GM04503 (cell line): ENCODE data around the gene COL11A2.

Experiments
- DNase-seq: peaks from one replicate; pipeline ENCODE4 v3.0.0-alpha.2; 2012; ENCODE audit warnings: low read depth

Gene COL11A2

GRCh38 chr6:33171880-33172687, 20.2 kb downstream of the COL11A2 start:
- DNase-seq, result no peak

DNA sequence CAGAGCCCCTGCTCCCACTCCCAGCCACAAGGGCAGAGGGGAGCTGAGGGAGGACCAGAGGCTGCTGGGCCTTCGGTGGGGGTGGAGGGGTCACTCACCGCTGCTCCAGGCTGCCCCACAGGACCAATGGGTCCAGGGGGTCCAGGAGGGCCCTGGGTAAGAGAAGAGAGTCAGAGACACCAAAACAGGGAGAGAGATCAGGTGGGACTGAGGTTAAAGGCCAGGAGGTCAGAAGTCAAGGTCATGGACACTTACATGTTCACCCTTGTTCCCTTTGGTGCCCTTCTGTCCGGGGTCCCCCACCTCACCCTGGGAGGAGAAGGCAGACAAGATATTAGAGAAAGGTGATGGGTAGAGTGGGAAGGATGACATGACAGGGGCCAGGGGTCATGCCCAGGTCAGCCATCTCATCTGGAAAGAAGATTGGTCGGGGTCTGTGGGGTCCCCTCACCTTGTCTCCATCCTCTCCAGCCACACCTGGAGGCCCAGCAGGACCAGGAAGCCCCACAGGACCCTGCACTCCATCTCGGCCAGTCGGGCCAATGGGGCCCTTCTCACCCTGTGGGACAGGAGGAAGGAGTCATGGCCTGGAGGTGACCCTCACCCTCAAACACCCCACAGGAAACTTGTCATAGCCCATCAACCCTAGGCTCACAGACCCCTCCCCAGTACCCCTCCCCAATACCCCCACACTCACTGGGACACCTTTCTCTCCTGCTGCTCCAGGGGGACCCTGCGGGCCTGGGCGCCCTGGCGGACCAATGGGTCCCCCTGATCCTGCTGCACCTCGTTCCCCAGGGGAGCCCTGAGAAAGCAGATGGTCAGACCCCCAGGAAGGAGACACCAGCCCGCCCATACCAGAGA, 21.0 kb downstream of the COL11A2 start:
- DNase-seq, result no peak

- DNase-seq, result no peak
Measured at GRCh38 chr6:33170176-33171015, 21.9 kb downstream of the COL11A2 start.

- no peak for DNase-seq
Measured at GRCh38 chr6:33169291-33170175, 22.7 kb downstream of the COL11A2 start.

GRCh38 chr6:33168639-33169038, 23.6 kb downstream of the COL11A2 start:
- no peak for DNase-seq

GRCh38 chr6:33168284-33168601, 24.0 kb downstream of the COL11A2 start:
- no peak for DNase-seq

DNA sequence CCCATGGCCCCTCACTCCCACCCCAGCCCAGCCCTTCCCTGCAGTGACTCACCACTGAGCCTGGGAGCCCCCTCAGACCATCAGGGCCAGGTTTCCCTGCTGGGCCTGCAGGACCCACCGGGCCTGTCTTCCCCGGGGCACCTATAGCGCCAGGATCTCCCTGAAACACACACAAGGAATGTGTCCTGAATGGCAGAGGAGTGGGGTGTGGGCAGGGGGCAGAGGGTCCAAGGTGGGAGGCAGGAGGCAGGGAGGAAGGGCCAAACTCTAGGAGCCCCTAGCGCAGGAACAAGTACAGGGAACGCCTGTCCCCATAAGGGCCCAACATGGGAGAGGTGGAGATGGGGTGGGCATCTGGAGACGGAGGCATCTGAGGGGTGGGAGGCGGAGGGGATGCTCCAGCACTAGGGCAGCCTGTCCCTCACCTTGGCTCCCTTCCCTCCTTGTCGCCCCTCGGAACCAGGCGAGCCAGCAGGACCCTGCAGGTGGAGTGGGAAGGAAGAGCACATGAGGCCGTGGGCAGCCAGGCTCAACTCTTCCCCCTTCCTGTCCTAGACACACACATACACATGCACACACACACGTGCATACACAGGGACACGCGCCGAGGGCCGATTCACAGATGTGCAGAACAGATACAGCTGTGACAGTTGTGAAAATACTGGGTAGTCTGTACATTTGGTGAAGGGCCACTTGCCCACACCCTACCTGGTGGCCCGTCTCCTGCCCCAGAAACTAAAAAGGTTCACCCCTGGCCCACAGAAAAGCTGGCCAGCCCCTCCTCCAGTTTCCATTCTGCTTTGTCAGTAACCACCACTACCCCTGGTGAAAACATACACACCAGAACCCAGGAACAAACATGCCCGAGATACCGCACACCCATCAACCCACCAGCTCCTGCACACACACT, 24.6 kb downstream of the COL11A2 start:
- DNase-seq, result no peak

GRCh38 chr6:33166811-33167210, 25.5 kb downstream of the COL11A2 start:
- DNase-seq, result no peak

- DNase-seq, result no peak
Measured at GRCh38 chr6:33166363-33166762, 25.9 kb downstream of the COL11A2 start.

GRCh38 chr6:33165581-33166258, 26.5 kb downstream of the COL11A2 start:
- no peak for DNase-seq

DNA sequence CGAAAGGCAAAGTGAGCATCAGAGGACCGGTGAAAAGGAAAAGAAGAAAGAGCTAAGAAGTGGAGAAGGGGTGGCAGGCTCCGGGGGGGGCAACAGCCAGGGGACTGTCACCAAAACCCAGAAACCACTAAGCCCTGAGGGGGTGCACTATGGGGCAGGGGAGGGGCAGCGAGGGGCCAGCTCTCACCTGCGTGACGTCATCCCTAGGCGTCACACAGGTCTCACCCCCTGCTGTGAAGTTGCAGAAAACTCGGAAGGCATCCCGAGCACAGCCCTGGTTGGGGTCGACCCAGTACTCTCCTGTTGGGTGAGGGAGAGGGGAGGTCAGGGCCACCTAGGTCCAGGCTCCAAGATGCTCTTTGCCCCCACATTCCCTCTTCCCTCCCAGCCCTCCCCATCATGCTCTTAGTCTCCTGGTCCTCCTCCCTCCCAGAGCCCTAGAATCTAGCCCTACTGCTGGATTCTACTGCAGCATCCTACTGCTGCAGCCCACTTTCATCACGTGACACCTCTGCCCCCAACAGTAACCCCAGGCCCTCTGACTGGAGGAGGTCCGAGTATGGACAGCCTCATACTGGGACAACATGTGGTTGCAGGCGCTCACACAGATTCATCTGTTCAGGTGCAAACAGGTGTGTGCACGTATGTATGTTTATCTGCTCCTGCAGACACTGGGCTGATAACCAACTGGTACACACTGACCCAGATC, 27.4 kb downstream of the COL11A2 start:
- DNase-seq, result no peak

DNA sequence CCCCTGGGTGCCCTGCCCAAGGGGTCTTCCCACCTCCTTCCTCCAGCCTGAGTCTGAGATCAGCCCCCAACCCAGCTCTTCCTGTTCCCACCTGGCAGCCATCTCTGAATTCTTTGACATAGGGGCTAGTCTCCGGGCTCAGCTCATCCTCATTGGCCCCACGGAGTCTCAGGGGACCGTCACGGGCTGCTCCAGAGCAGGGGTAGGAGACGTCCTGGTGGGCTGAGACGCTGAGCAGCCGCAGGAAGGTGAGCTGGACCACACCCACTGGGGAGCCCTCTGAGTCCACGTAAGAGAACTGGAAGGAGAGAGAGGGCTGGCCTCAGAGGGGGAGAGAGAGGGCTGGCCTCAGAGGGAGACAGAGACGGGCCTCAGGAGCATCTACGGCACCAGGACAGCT, 28.1 kb downstream of the COL11A2 start:
- DNase-seq, result no peak

- no peak for DNase-seq
Measured at GRCh38 chr6:33163540-33163939, 28.7 kb downstream of the COL11A2 start.

DNA sequence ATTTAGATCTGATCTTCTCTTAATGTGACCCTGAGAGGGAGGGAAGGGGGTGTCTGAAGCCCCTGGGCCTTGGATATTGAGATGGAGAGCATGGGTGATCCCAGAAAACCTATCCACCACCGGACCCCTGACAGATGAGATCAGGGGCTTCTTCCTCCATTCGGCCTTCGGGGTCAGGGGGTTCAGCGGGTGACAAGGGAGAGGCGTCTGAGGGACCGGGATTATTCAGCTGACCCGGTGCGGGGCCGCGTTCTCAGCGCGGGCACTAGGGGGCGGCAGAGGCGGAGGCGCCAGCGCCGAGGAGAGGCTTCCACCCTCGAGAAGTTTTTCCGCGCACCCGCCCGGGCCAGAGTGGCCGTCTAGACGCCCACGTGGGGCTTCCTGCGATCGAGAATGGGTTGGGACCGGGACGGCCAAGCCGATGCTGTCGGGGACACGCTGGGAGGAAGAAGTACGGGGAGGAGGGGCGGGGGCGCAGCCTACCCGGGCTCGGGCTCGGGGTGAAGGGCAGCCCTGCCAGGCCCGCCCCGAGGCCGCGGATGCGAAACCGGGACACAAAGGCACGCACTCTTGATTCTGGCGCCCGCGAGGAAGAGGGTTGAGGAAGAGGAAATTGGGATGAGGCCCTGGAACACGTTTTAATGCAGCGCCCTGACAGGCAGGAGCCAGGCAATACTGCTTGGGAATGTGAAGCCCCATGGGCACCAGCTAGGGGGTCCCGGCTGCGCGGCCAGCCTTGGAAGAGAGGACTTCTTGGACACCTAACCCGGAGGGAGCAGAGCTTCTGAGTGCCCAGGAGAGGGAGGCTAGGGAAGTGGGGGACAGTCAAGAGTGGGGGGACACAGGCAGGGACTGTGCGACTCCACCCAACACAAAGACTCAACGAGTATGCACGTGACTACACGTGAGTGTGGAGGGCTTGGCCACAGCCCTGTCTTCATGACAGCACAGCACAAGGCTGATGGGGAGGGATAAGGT, 30.6 kb downstream of the COL11A2 start:
- no peak for DNase-seq

DNA sequence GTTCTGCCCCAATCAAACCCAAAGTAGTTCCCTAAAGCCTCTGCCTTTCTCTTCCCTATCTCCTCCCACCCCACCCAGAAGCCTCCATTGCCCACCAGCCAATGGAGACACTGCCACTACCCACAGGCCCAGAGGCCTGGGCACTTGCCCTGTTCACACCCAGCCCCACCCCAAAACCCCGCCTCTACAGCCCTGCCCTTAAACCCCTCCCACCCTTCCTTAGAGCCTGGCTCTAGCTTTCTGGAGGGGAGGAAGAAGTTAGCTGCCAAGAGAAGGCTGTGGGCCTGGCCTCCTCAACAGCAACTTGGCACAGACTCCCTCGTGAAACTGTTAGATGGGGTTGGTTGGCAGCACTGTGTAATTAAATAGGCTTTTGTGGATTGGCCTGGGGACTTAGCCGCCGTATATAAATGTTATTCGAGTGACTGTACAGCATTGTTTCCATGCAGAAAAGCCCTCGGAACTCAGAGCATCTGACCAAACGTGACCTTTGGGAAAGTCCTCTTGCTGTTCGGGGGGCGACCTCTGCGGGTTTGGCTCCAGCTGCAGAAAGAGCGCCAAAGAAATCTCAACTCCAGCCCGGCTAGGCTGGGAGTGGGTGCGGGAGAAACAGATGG, 31.4 kb downstream of the COL11A2 start:
- peak; percentile 94 for DNase-seq

DNA sequence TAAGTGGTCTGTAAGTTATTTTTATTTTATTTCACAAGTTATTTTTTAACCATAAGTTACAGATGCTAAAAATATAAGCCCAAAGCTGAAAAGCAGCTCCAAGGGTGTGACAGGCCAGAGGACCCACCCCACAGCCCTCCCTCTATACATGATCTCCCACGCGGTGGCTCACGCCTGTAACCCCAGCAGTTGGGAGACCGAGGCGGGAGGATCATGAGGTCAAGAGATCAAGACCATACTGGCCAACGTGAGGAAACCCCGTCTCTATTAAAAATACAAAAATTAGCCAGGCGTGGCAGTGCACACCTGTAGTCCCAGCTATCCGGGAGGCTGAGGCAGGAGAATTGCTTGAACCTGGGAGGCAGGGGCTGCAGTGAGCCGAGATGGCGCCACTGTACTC, 32.2 kb downstream of the COL11A2 start:
- DNase-seq, result no peak

DNA sequence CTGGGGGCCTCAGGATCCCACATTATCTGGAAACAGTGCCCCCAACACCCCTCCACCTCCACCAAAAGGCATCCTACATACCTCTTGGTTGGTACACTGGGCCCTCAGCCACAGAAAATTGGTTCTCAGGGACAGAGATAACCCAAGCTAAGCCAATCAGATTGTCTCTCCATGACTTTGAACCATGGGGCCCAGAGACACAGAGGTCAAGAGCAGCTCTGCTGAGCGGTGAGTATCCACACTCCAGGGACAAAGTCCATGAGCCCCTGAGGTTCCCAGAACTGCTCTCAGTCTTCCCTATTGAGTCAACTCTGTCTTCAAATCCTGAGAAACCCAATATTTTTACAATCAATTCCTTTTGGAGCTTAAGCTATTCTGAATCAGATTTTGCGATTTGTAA, 35.3 kb downstream of the COL11A2 start:
- DNase-seq, result no peak
